GM23338 (cell line): Measurements from ENCODE around the gene PLXNA2. TPM values are rescaled to one million over a fixed set of nuclear protein-coding genes. Genes with fewer than 3 reads are reported as not detected.
A peak's percentile ranks its signal among the peaks of the same experiment; 100 is the strongest.

Experiments
- ATAC-seq: fragments of 200-7000 bp; cut with Tn5 transposase; 3 replicates; pipeline ENCODE4 v1.9.1; 2020
- DNase-seq: peaks from one replicate; pipeline ENCODE4 v3.0.0-alpha.2; 2015; ENCODE audit warnings: low spot score
- H2AFZ ChIP-seq: fragments of 200-600 bp; sonication (generic); 2 replicates; pipeline ENCODE4 v1.8.0; 2016; ENCODE audit warnings: antibody characterized with exemption, mild to moderate bottlenecking, moderate library complexity
- H3F3A ChIP-seq: fragments of 200-600 bp; sonication (generic); replicated peaks from 2 replicates; pipeline ENCODE4 v1.8.0; 2017; ENCODE audit warnings: antibody characterized with exemption, mixed run types, low read depth
- H3K27ac ChIP-seq: fragments of 200-600 bp; sonication (generic); 2 replicates; pipeline ENCODE4 v1.6.1; 2016; ENCODE audit warnings: low read depth
- H3K27me3 ChIP-seq: fragments of 200-600 bp; sonication (generic); 2 replicates; pipeline ENCODE4 v1.8.0; 2016; ENCODE audit warnings: mild to moderate bottlenecking, mixed run types, moderate library complexity; ENCODE audit not compliant: insufficient read depth
- H3K36me3 ChIP-seq: fragments of 200-600 bp; sonication (generic); 2 replicates; pipeline ENCODE4 v1.8.0; 2016; ENCODE audit warnings: mild to moderate bottlenecking; ENCODE audit not compliant: insufficient read depth
- H3K4me1 ChIP-seq: fragments of 200-600 bp; sonication (generic); 2 replicates; pipeline ENCODE4 v1.8.0; 2016; ENCODE audit warnings: mild to moderate bottlenecking, moderate library complexity; ENCODE audit not compliant: insufficient read depth
- H3K4me2 ChIP-seq: fragments of 200-600 bp; sonication (generic); 2 replicates; pipeline ENCODE4 v1.7.1; 2017; ENCODE audit warnings: mixed run types
- H3K4me3 ChIP-seq: fragments of 200-600 bp; sonication (generic); 2 replicates; pipeline ENCODE4 v1.6.1; 2016; ENCODE audit warnings: mixed run types
- H3K79me2 ChIP-seq: fragments of 200-600 bp; sonication (generic); replicated peaks from 2 replicates; pipeline ENCODE4 v1.8.0; 2017; ENCODE audit warnings: mild to moderate bottlenecking; ENCODE audit not compliant: insufficient read depth
- H3K9me2 ChIP-seq: fragments of 200-600 bp; sonication (generic); 2 replicates; pipeline ENCODE4 v1.8.0; 2017; ENCODE audit not compliant: insufficient read depth
- H4K20me1 ChIP-seq: fragments of 200-600 bp; sonication (generic); replicated peaks from 2 replicates; pipeline ENCODE4 v1.8.0; 2017; ENCODE audit warnings: mild to moderate bottlenecking; ENCODE audit not compliant: insufficient read depth
- H3K27ac Mint-ChIP-seq: 2 replicates; pipeline ENCODE4 v1.8.0; 2020; ENCODE audit warnings: inconsistent platforms, mild to moderate bottlenecking, moderate library complexity, mixed read lengths
- H3K27me3 Mint-ChIP-seq: 3 replicates; pipeline ENCODE4 v1.8.0; 2022; ENCODE audit warnings: low read depth, mild to moderate bottlenecking, moderate library complexity, mixed read lengths, inconsistent platforms; ENCODE audit not compliant: insufficient read depth, poor library complexity
- H3K36me3 Mint-ChIP-seq: 3 replicates; pipeline ENCODE4 v1.8.0; 2021; ENCODE audit warnings: low read depth, mild to moderate bottlenecking, inconsistent platforms, moderate library complexity, mixed read lengths
- H3K4me1 Mint-ChIP-seq: 3 replicates; pipeline ENCODE4 v1.8.0; 2020; ENCODE audit warnings: mild to moderate bottlenecking, inconsistent platforms, mixed read lengths
- H3K4me3 Mint-ChIP-seq: 3 replicates; pipeline ENCODE4 v1.8.0; 2021; ENCODE audit warnings: moderate library complexity, mild to moderate bottlenecking, inconsistent platforms, mixed read lengths
- H3K9me3 Mint-ChIP-seq: 3 replicates; pipeline ENCODE4 v1.8.0; 2020; ENCODE audit warnings: moderate library complexity, mild to moderate bottlenecking, inconsistent platforms, mixed read lengths
- CREB1 ChIP-seq: fragments of 250-450 bp; sonication (Bioruptor Pico); IDR thresholded peaks from 2 replicates; pipeline ENCODE4 v1.5.0; 2020; ENCODE audit warnings: low read depth, mild to moderate bottlenecking, moderate library complexity
- EZH2 ChIP-seq: fragments of 200-600 bp; sonication (generic); IDR thresholded peaks from one replicate; pipeline ENCODE4 v1.8.0; 2017; ENCODE audit warnings: antibody characterized with exemption, mild to moderate bottlenecking, low read depth; ENCODE audit not compliant: unreplicated experiment
- EZH2phosphoT487 ChIP-seq: fragments of 200-600 bp; sonication (generic); IDR thresholded peaks from one replicate; pipeline ENCODE4 v1.8.1; 2018; ENCODE audit warnings: antibody characterized with exemption; ENCODE audit not compliant: unreplicated experiment
- ZNF114 ChIP-seq: fragments of 250-450 bp; sonication (Bioruptor Pico); IDR thresholded peaks from 2 replicates; pipeline ENCODE4 v1.5.0; 2020; ENCODE audit warnings: mild to moderate bottlenecking, moderate library complexity
- ZNF331 ChIP-seq: fragments of 250-450 bp; sonication (Bioruptor Pico); IDR thresholded peaks from 2 replicates; pipeline ENCODE4 v1.5.0; 2020; ENCODE audit warnings: low read depth, mild to moderate bottlenecking, moderate library complexity
- polyA plus RNA-seq: library from polyadenylated mRNA; unstranded; fragments of >200 nt; fragmentation: Nextera tagmentation; extraction: Ambion mirVana; gene quantifications from 2 replicates; pipeline ENCODE4 v1.2.1, GENCODE V29; 2016
- total RNA-seq: library from RNA; depleted of rRNA; stranded (reverse); fragments of >200 nt; shearing (Covaris generic); gene quantifications from 2 replicates; pipeline ENCODE4 v1.2.3, GENCODE V29; 2014
- TF ChIP-seq, protein P1 (sequence below): IDR thresholded peaks from 2 replicates; pipeline ENCODE4 v1.6.1; 2016; ENCODE audit warnings: antibody characterized with exemption
- TF ChIP-seq, protein P2 (sequence below), 2 experiments: fragments of 200-600 bp in 1 of 2; sonication (generic) in 1 of 2; conservative IDR thresholded peaks; 2 replicates each; pipeline versions ENCODE4 v1.5.1 to v1.6.1; 2016 to 2017; ENCODE audit warnings: antibody characterized with exemption in 2 of 2, low read depth in 2 of 2, mild to moderate bottlenecking in 2 of 2, moderate library complexity in 1 of 2

PLXNA2 gene
- total and polyA plus RNA-seq, 2 experiments from 2014 or later = 0.40 to 1.8 TPM

DNA sequence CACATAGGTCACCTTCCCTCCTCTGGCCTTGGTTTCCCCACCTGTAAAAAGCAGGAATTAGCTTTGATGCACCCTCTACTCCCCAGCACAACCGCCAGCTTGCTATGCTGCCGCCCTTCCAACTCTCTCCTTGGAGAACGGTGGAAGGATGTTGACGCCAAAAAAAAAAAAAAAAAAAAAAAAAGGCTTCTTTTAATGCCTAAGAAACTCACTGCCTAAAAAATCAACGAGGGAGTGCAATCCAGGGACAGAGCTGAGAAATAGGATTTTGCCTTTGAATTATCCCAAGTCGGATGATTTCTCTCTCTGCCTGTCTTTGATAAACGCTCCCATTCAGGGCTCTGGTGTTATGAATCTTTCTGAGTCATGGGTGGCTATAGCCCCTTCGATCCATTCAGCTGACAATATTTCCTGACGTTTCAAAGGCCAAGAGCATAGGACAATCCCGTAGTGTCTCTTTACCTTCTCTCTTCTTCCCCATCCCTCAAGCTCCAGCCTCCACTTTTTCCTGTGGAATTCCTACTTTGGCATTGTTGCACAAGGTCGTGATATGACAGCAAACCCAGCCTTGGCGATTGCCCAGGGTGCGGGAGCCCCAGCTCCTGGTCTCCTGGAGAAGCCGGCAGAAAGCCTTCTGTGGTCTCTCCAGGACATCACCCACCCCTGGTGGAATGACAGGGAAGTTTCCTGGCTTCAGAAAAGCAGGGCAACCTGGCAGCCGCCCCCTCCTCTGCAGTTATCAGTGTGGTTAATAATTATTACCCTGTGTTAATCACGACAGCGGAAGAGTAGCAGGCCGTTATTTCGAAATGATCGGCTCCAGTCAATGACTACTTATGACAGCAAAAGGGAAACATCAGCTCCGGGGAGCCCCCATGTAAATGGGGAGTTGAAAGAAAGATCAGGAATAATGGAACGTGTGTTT lies 8.0 kb upstream of the PLXNA2 start:
- DNase-seq = peak; percentile 36
- no peak overlapping the region for H2AFZ ChIP-seq
- no peak overlapping the region for H3K27ac ChIP-seq
- H3K36me3 ChIP-seq = no peaks in the 10 kb centered on the region
- no peak overlapping the region for H3K4me2 ChIP-seq
- peak; percentile 75 for ATAC-seq
- Mint-ChIP-seq H3K9me3 (no peaks in the 10 kb centered on the region), H3K4me1 (peaks cover 22% of the 10 kb centered on the region), H3K36me3 (no peaks in the 10 kb centered on the region), H3K4me3 (no peak overlapping the region), H3K27me3 (peaks cover 16% of the 10 kb centered on the region), H3K27ac (no peak overlapping the region)
- peaks cover 11% of the 10 kb centered on the region for H3K4me1 ChIP-seq
- H3K27me3 ChIP-seq = no peaks in the 10 kb centered on the region
- no peak overlapping the region for H3K4me3 ChIP-seq
- H3K9me2 ChIP-seq = no peaks in the 10 kb centered on the region
- no peaks in the 10 kb centered on the region for H4K20me1 ChIP-seq
- H3K79me2 ChIP-seq = no peaks in the 10 kb centered on the region
- TF ChIP-seq, protein P1, sequence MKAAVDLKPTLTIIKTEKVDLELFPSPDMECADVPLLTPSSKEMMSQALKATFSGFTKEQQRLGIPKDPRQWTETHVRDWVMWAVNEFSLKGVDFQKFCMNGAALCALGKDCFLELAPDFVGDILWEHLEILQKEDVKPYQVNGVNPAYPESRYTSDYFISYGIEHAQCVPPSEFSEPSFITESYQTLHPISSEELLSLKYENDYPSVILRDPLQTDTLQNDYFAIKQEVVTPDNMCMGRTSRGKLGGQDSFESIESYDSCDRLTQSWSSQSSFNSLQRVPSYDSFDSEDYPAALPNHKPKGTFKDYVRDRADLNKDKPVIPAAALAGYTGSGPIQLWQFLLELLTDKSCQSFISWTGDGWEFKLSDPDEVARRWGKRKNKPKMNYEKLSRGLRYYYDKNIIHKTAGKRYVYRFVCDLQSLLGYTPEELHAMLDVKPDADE = no peak
- TF ChIP-seq, protein P2, sequence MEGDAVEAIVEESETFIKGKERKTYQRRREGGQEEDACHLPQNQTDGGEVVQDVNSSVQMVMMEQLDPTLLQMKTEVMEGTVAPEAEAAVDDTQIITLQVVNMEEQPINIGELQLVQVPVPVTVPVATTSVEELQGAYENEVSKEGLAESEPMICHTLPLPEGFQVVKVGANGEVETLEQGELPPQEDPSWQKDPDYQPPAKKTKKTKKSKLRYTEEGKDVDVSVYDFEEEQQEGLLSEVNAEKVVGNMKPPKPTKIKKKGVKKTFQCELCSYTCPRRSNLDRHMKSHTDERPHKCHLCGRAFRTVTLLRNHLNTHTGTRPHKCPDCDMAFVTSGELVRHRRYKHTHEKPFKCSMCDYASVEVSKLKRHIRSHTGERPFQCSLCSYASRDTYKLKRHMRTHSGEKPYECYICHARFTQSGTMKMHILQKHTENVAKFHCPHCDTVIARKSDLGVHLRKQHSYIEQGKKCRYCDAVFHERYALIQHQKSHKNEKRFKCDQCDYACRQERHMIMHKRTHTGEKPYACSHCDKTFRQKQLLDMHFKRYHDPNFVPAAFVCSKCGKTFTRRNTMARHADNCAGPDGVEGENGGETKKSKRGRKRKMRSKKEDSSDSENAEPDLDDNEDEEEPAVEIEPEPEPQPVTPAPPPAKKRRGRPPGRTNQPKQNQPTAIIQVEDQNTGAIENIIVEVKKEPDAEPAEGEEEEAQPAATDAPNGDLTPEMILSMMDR (conservative IDR thresholded peaks at IDR 0.05; ENCODE audit: low read depth in 2 of 2) = 0 out of 4 replicates have a peak, but pooled peaks of 1 of the 2 experiments have one; percentile 13
- H3F3A ChIP-seq = no peaks in the 10 kb centered on the region

DNA sequence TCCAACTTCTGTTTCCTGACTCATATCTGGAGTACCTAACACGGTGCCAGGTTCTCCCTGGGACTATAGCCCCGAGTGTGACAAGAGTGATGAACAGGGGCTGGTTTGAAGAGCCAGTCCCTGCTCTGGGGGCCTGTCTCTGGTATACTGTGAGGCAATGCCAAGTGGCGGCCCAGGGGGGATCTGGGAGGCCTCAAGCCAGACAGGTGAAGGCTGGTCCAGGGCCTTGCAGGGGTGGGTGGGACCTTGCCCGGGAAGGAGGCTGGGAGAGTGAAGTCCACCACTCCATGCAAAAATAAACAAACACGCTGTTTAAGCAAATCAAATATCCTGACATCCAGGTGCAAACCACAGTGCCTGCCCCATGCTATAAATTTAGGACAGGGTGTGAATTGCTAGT lies 6.8 kb upstream of the PLXNA2 start:
- Histone ChIP-seq H2AFZ (no peak overlapping the region), H4K20me1 (no peaks in the 10 kb centered on the region), H3K9me2 (no peaks in the 10 kb centered on the region), H3K4me2 (no peak overlapping the region), H3K4me1 (peaks cover 10% of the 10 kb centered on the region), H3F3A (no peaks in the 10 kb centered on the region), H3K4me3 (no peak overlapping the region), H3K36me3 (no peaks in the 10 kb centered on the region), H3K79me2 (no peaks in the 10 kb centered on the region), H3K27me3 (peaks cover 8% of the 10 kb centered on the region; the same call in 1 of the 2 replicates), H3K27ac (no peak overlapping the region)
- peaks cover 8% of the 10 kb centered on the region for H3K27me3 Mint-ChIP-seq
- no peak overlapping the region for H3K27ac Mint-ChIP-seq
- H3K4me3 Mint-ChIP-seq = no peak overlapping the region
- H3K36me3 Mint-ChIP-seq = no peaks in the 10 kb centered on the region
- H3K4me1 Mint-ChIP-seq = peaks cover 12% of the 10 kb centered on the region
- no peak for ATAC-seq
- no peak for DNase-seq
- TF ChIP-seq ZNF331 = no peak
- no peak for TF ChIP-seq CREB1
- TF ChIP-seq, protein P2 (conservative IDR thresholded peaks at IDR 0.05; ENCODE audit: low read depth in 2 of 2) = no peak
- TF ChIP-seq EZH2phosphoT487 = no peak
- no peak for TF ChIP-seq ZNF114 (CRISPR knock-in tag)
- TF ChIP-seq, protein P1 = no peak
- no peak for TF ChIP-seq EZH2
- no peaks in the 10 kb centered on the region for H3K9me3 Mint-ChIP-seq
